Mesangial cell (primary cell): ENCODE measurements around the gene BEND4. TPM values are rescaled to one million over a fixed set of nuclear protein-coding genes. Genes with fewer than 3 reads are reported as not detected.

Experiments used
- total RNA-seq: library from RNA; depleted of rRNA; stranded (reverse); fragments of >200 nt; gene quantifications from 2 replicates; pipeline ENCODE4 v1.2.3, GENCODE V29; 2015

Gene BEND4
- total RNA-seq: under 0.01 TPM in 1 of 2 replicates, not detected in the other

DNA sequence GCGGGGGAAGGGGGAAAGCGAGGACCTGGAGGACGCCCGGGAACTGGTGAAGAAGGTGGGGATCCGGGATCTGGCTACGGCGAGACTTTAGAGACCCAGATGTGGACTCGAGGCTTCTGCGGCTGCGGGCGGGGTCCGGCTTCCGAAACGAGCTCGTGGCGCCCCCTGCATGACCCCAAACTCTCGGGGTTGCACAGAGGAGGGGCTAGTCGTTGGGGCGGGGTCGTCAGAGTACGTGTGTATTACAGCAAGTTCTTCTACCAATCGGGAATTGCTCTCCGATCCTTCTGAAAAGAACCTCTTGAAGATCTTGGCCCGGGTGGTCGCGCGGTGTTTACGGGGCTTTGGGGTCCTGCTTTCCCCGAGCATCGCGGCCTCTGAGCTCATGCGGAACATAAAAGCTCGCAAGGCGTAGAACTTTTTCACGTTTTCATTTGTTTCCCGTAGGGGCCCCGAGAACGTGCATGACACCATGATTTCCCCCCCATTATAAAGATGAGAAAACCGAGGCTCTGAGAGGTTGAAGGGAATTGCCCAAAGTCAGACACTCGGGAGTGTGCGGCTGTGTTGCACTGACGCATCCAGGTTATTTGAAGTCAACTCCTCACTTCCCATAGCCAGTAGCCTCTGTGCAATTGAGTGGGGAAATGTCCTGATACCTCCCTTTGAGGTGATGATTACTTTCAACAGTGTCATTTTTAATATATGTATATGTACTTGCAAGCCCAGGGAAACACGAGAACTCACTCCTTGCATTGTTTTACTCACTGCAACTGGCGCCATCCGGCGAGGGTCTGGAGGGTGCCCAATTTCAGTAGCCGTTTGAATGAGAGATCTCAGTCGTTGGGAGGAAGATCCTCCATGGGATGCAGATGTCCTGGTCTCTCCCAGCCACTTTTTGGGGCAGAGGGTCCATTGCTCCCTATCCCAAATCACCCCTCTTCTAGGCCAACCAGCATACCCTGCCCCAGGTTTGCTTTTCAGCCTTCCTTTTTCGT is at the start of gene BEND4:
Gene BEND4, minus strand, starts transcription at position 149 of the 998 bp plus-strand sequence. CDS start 512 bp downstream, outside the sequence.

Other genes with a start within 250 kb of the BEND4 start
- gene TMEM33, start 217.2 kb downstream of the BEND4 start, total RNA-seq: 51.6 and 55.7 TPM in 2 replicates
- gene DCAF4L1, start 170.9 kb downstream of the BEND4 start, total RNA-seq: not detected in 2 replicates
- gene SLC30A9, start 162.1 kb downstream of the BEND4 start, total RNA-seq: 36.5 and 44.9 TPM in 2 replicates
- gene SHISA3, start 244.8 kb upstream of the BEND4 start, total RNA-seq: 0.13 and 0.81 TPM in 2 replicates